IMR-90 (cell line): ENCODE measurements around the gene ZNF821. TPM values are rescaled to one million over a fixed set of nuclear protein-coding genes. Genes with fewer than 3 reads are reported as not detected.

Experiments
- ATAC-seq: fragments of 200-7000 bp; cut with Tn5 transposase; 2 replicates; pipeline ENCODE4 v1.9.1; 2020; ENCODE audit warnings: low read depth, mild to moderate bottlenecking, moderate library complexity
- BruUV-seq: library from RNA; stranded (reverse); fragments of 400-500 nt; replicated peaks from 2 replicates; lab custom pipeline; 2021; lab: Mats Ljungman, UMichigan
- CTCF ChIA-PET: fragments of 300-600 bp; formaldehyde crosslinking; extraction: SDS; loops from one replicate; lab custom pipeline; 2021; ENCODE audit warnings: antibody characterized with exemption; lab: Yijun Ruan, JAX
- POLR2A ChIA-PET: fragments of 300-600 bp; sonication (Branson Sonifier 250); formaldehyde crosslinking; loops from one replicate; lab custom pipeline; 2022; ENCODE audit warnings: antibody characterized with exemption; ENCODE audit not compliant: unreplicated experiment; lab: Charles Lee
- DNase-seq: peaks from one replicate; pipeline ENCODE4 v3.0.0; 2013
- H2AFZ ChIP-seq: replicated peaks from 2 replicates; pipeline ENCODE3; 2013; ENCODE audit warnings: low read length, mild to moderate bottlenecking; ENCODE audit not compliant: poor library complexity
- H2AK5ac ChIP-seq: 2 replicates; pipeline ENCODE4 v1.6.1; 2013; ENCODE audit warnings: low read depth, low read length, inconsistent platforms
- H2AK9ac ChIP-seq: replicated peaks from 2 replicates; pipeline ENCODE3; 2013; ENCODE audit warnings: mild to moderate bottlenecking, low read depth, low read length, moderate library complexity; ENCODE audit not compliant: poor library complexity
- H2BK120ac ChIP-seq: 2 replicates; pipeline ENCODE4 v1.6.1; 2013; ENCODE audit warnings: low read depth, low read length, inconsistent platforms
- H2BK15ac ChIP-seq: 3 replicates; pipeline ENCODE4 v1.6.1; 2013; ENCODE audit warnings: low read depth, low read length, inconsistent platforms
- H2BK20ac ChIP-seq: 2 replicates; pipeline ENCODE4 v1.6.1; 2013; ENCODE audit warnings: low read depth, mild to moderate bottlenecking, inconsistent platforms, low read length, moderate library complexity
- H2BK5ac ChIP-seq: 2 replicates; pipeline ENCODE4 v1.6.1; 2013; ENCODE audit warnings: mild to moderate bottlenecking, low read depth, low read length, inconsistent platforms; ENCODE audit not compliant: poor library complexity, severe bottlenecking
- H3K14ac ChIP-seq: replicated peaks from 2 replicates; pipeline ENCODE4 v1.6.1; 2013; ENCODE audit warnings: low read depth, low read length, inconsistent platforms
- H3K18ac ChIP-seq: 2 replicates; pipeline ENCODE4 v1.6.1; 2013; ENCODE audit warnings: low read depth, low read length, control low read depth
- H3K23ac ChIP-seq: 2 replicates; pipeline ENCODE4 v1.6.1; 2013; ENCODE audit warnings: low read depth, low read length, inconsistent platforms
- H3K27ac ChIP-seq: 2 replicates; pipeline ENCODE4 v1.5.1; 2013; ENCODE audit warnings: mild to moderate bottlenecking, control low read depth, low read length; ENCODE audit not compliant: insufficient read depth
- H3K27me3 ChIP-seq: 2 replicates; pipeline ENCODE4 v1.6.1; 2013; ENCODE audit warnings: low read length; ENCODE audit not compliant: control insufficient read depth, insufficient read depth
- H3K36me3 ChIP-seq: 2 replicates; pipeline ENCODE4 v1.6.1; 2013; ENCODE audit warnings: low read length, mixed read lengths; ENCODE audit not compliant: control insufficient read depth, insufficient read depth
- H3K4ac ChIP-seq: 2 replicates; pipeline ENCODE4 v1.6.1; 2013; ENCODE audit warnings: low read depth, low read length, inconsistent platforms
- H3K4me1 ChIP-seq: 2 replicates; pipeline ENCODE4 v1.6.1; 2013; ENCODE audit warnings: low read length, mixed read lengths; ENCODE audit not compliant: control insufficient read depth, insufficient read depth
- H3K4me2 ChIP-seq: 2 replicates; pipeline ENCODE4 v1.6.1; 2013; ENCODE audit warnings: low read depth, mild to moderate bottlenecking, control low read depth, low read length, moderate library complexity
- H3K4me3 ChIP-seq: 2 replicates; pipeline ENCODE4 v1.5.1; 2013; ENCODE audit warnings: low read depth, mild to moderate bottlenecking, control low read depth, low read length, moderate library complexity; ENCODE audit not compliant: insufficient read depth
- H3K56ac ChIP-seq: 2 replicates; pipeline ENCODE4 v1.6.1; 2013; ENCODE audit warnings: low read length, inconsistent platforms; ENCODE audit not compliant: insufficient read depth; ENCODE audit errors: extremely low read depth
- H3K79me1 ChIP-seq, 2 experiments: 2 replicates each; pipeline ENCODE4 v1.6.1; 2013; ENCODE audit warnings: low read length in 2 of 2, inconsistent platforms in 1 of 2, low read depth in 1 of 2
- H3K9ac ChIP-seq: 2 replicates; pipeline ENCODE4 v1.6.1; 2013; ENCODE audit warnings: low read depth, low read length, control low read depth
- H3K9me1 ChIP-seq: 2 replicates; pipeline ENCODE4 v1.6.1; 2013; ENCODE audit warnings: low read length, inconsistent platforms; ENCODE audit not compliant: insufficient read depth
- H3K9me3 ChIP-seq: 2 replicates; pipeline ENCODE4 v1.6.1; 2013; ENCODE audit warnings: low read length; ENCODE audit not compliant: control insufficient read depth, insufficient read depth
- H4K20me1 ChIP-seq: 2 replicates; pipeline ENCODE4 v1.6.1; 2013; ENCODE audit warnings: low read length, inconsistent platforms; ENCODE audit not compliant: insufficient read depth
- H4K5ac ChIP-seq: 2 replicates; pipeline ENCODE4 v1.6.1; 2013; ENCODE audit warnings: mild to moderate bottlenecking, low read depth, low read length, control low read depth
- H4K8ac ChIP-seq, 2 experiments: 2 replicates each; pipeline ENCODE4 v1.6.1; 2013; ENCODE audit warnings: low read depth in 2 of 2, low read length in 2 of 2, control low read depth in 1 of 2, inconsistent platforms in 1 of 2
- H4K91ac ChIP-seq: 2 replicates; pipeline ENCODE4 v1.6.1; 2013; ENCODE audit warnings: low read depth, low read length, inconsistent platforms; ENCODE audit not compliant: insufficient read depth
- POLR2A ChIP-seq: IDR thresholded peaks from 2 replicates; pipeline ENCODE4 v1.6.1; 2012; ENCODE audit warnings: mild to moderate bottlenecking, low read depth, low read length
- whole genome bisulfite sequencing, 2 experiments: methylation state at CpG; one replicate each; pipeline versions ENCODE4 v1.1.5 to v1.1.7; 2013; ENCODE audit warnings: missing lambda C conversion rate in 2 of 2; ENCODE audit not compliant: insufficient read length in 1 of 2; ENCODE audit errors: extremely low coverage in 2 of 2; 5-methylcytosine and 5-hydroxymethylcytosine counted together
- dilution Hi-C: fragments of 300-500 bp; cut with HindIII; formaldehyde crosslinking; loops from one replicate; pipeline ENCODE4 v1.14.3; 2018; ENCODE audit warnings: low sequenced_read_pairs; ENCODE audit not compliant: unreplicated experiment
- in situ Hi-C: fragments of 300-500 bp; cut with MboI; formaldehyde crosslinking; loops from 3 replicates; pipeline ENCODE4 v1.14.3; 2019; ENCODE audit warnings: low sequenced_read_pairs, inconsistent platforms, mixed read lengths
- intact Hi-C: fragments of 100-400 bp; cut with micrococcal nuclease; formaldehyde crosslinking; loops from 2 replicates; pipeline ENCODE4 v1.10.0; 2022
- polyA plus RNA-seq, 3 experiments: library from polyadenylated mRNA; depleted of rRNA; stranded (reverse); fragments of >200 nt; gene quantifications; 2 replicates each; pipeline ENCODE4 v1.2.3, GENCODE V29; 2012; ENCODE audit warnings: low replicate concordance in 1 of 3
- total RNA-seq: library from RNA; depleted of rRNA; stranded (reverse); fragments of >200 nt; gene quantifications from 2 replicates; pipeline ENCODE4 v1.2.3, GENCODE V29; 2012
- TF ChIP-seq, protein P1 (sequence below): fragments of 150-350 bp; IDR thresholded peaks from 2 replicates; pipeline ENCODE4 v1.6.1; 2017; ENCODE audit warnings: mild to moderate bottlenecking, antibody characterized with exemption, low read length, low read depth

The ZNF821 gene
- total and polyA plus RNA-seq, 2 of the 4 experiments (the other 2 are of a cell fraction), result 5.9 to 6.0 TPM

DNA sequence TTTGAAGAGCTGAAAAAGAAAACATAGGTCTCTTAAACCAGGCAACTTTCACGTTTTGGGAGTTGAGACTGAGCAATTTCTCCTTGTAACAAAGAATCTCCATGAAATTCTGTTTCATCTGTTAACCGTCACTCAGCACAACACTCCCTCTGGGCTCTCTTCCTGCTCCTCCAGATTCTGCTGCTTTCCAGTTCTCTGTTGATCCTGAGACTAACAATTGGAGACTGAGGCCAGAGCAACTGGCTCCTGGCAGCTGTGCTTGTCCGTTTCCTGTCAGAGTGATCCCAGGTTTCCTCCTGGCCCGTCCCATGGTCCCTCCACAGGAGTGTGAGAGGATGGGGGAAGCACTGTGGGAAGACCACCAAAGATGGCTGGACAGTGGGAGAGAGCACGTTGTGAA lies 43.8 kb upstream of the ZNF821 start:
- TSS peak; percentile 74 for BruUV-seq
- peaks cover 39% of the 10 kb centered on the region for H3K36me3 ChIP-seq
- dilution Hi-C loops, result no loop called here
- 0 out of 2 replicates have a peak overlapping the region, but pooled peaks have one; percentile 19 for H2BK120ac ChIP-seq
- 0 out of 3 replicates have a peak overlapping the region, but pooled peaks have one; percentile 4 for H2BK15ac ChIP-seq
- peaks cover 69% of the 10 kb centered on the region for H4K20me1 ChIP-seq
- H2AK5ac ChIP-seq, result peak overlapping the region; percentile 50; the same call in 1 of the 2 replicates
- H3K9me1 ChIP-seq, result peaks cover 20% of the 10 kb centered on the region; the same call in 1 of the 2 replicates
- no peak overlapping the region; the same call in 1 of the 2 replicates for H3K4me2 ChIP-seq
- no peak overlapping the region for H3K9ac ChIP-seq
- no peak for TF ChIP-seq POLR2A
- TF ChIP-seq, protein P1, sequence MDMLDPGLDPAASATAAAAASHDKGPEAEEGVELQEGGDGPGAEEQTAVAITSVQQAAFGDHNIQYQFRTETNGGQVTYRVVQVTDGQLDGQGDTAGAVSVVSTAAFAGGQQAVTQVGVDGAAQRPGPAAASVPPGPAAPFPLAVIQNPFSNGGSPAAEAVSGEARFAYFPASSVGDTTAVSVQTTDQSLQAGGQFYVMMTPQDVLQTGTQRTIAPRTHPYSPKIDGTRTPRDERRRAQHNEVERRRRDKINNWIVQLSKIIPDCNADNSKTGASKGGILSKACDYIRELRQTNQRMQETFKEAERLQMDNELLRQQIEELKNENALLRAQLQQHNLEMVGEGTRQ, result no peak
- H2AFZ ChIP-seq, result no peak overlapping the region
- ATAC-seq, result no peak; the same call in 1 of the 2 replicates
- 0 out of 2 replicates have a peak overlapping the region, but pooled peaks have one; percentile 36 for H3K14ac ChIP-seq
- H2BK5ac ChIP-seq, result peak overlapping the region; percentile 47
- intact Hi-C loops, result no loop called here
- no peak for DNase-seq
- H2AK9ac ChIP-seq, result no peak overlapping the region
- no peak overlapping the region; a peak in 1 of 4 replicates for H4K8ac ChIP-seq
- ChIA-PET CTCF (interaction anchor here (0.6 kb wide), 1 partner anchor 37 kb away, joined by 3 read pairs; no protein-coding TSS in a partner anchor), POLR2A (no interaction called here)
- H2BK20ac ChIP-seq, result no peak overlapping the region
- peaks cover 30 to 73% of the 10 kb centered on the region in 2 experiments for H3K79me1 ChIP-seq
- no peak overlapping the region for H3K18ac ChIP-seq
- H3K4me1 ChIP-seq, result peaks cover 22% of the 10 kb centered on the region
- H4K5ac ChIP-seq, result no peak overlapping the region
- in situ Hi-C loops, result no loop called here
- no peak overlapping the region for H4K91ac ChIP-seq
- no peak overlapping the region for H3K56ac ChIP-seq
- no peaks in the 10 kb centered on the region for H3K9me3 ChIP-seq
- WGBS, 2 experiments, result 33% methylated on average over 1 of the region's 5 CpGs; no CpG with 5 or more reads in 1 of the 2 experiments
- H3K23ac ChIP-seq, result no peak overlapping the region; the same call in 1 of the 2 replicates
- no peaks in the 10 kb centered on the region for H3K27me3 ChIP-seq
- H3K27ac ChIP-seq, result peak overlapping the region; percentile 43
- peak overlapping the region; percentile 55; the same call in 1 of the 2 replicates for H3K4ac ChIP-seq
- H3K4me3 ChIP-seq, result no peak overlapping the region
